SU-DHL-6 (cell line): ENCODE measurements around the gene PEX11A.

Experiments
- H2AFZ ChIP-seq: fragments of 200-600 bp; sonication (generic); 2 replicates; pipeline ENCODE4 v1.6.1; 2014; ENCODE audit warnings: low read depth, mild to moderate bottlenecking, moderate library complexity, mixed read lengths, antibody characterized with exemption, low read length; ENCODE audit not compliant: severe bottlenecking
- H3F3A ChIP-seq: fragments of 200-600 bp; shearing (Covaris generic); 2 replicates; pipeline ENCODE4 v1.6.0; 2016; ENCODE audit warnings: antibody characterized with exemption, mild to moderate bottlenecking; ENCODE audit not compliant: insufficient read depth
- H3K27ac ChIP-seq: fragments of 200-600 bp; sonication (generic); 2 replicates; pipeline ENCODE4 v1.5.1; 2016; ENCODE audit warnings: low read depth, mild to moderate bottlenecking, low read length, moderate library complexity, mixed read lengths
- H3K27me3 ChIP-seq: fragments of 200-600 bp; sonication (generic), shearing (Covaris generic); 2 replicates; pipeline ENCODE4 v1.6.0; 2014; ENCODE audit warnings: mild to moderate bottlenecking, low read length
- H3K36me3 ChIP-seq: fragments of 200-600 bp; sonication (generic); 2 replicates; pipeline ENCODE4 v1.6.1; 2014; ENCODE audit warnings: mild to moderate bottlenecking, low read length, mixed read lengths
- H3K4me2 ChIP-seq: fragments of 300-600, 200-600 bp; shearing (Covaris generic), sonication (generic); 2 replicates; pipeline ENCODE4 v1.6.0; 2014; ENCODE audit warnings: low read length, low read depth, mild to moderate bottlenecking; ENCODE audit not compliant: poor library complexity, severe bottlenecking
- H3K4me3 ChIP-seq: fragments of 200-600 bp; sonication (generic); 2 replicates; pipeline ENCODE4 v1.5.1; 2014; ENCODE audit warnings: antibody characterized with exemption, low read length, mild to moderate bottlenecking, mixed read lengths; ENCODE audit not compliant: insufficient read depth, poor library complexity, severe bottlenecking
- H3K79me2 ChIP-seq: fragments of 200-600 bp; sonication (generic); 2 replicates; pipeline ENCODE4 v1.6.1; 2014; ENCODE audit warnings: mild to moderate bottlenecking, low read length, moderate library complexity; ENCODE audit not compliant: insufficient read depth
- H3K9ac ChIP-seq: fragments of 200-600 bp; sonication (generic); 2 replicates; pipeline ENCODE4 v1.7.0; 2014; ENCODE audit warnings: mild to moderate bottlenecking, low read length
- H3K9me2 ChIP-seq: fragments of 200-600 bp; sonication (generic); replicated peaks from 2 replicates; pipeline ENCODE4 v1.6.1; 2014; ENCODE audit warnings: low read length; ENCODE audit not compliant: insufficient read depth
- H3K9me3 ChIP-seq: fragments of 200-600 bp; sonication (generic); 2 replicates; pipeline ENCODE4 v1.6.1; 2014; ENCODE audit warnings: low read length, mixed read lengths; ENCODE audit not compliant: insufficient read depth
- H4K20me1 ChIP-seq: fragments of 200-600 bp; sonication (generic); 2 replicates; pipeline ENCODE4 v1.6.1; 2014; ENCODE audit warnings: low read depth, mild to moderate bottlenecking, antibody characterized with exemption, low read length, moderate library complexity, mixed read lengths
- EZH2phosphoT487 ChIP-seq: fragments of 200-600 bp; sonication (generic), shearing (Covaris generic); conservative IDR thresholded peaks from 2 replicates; pipeline ENCODE4 v1.6.1; 2018; ENCODE audit warnings: mild to moderate bottlenecking, antibody characterized with exemption, low read length, moderate library complexity, mixed read lengths
- TF ChIP-seq, protein P1 (sequence below): fragments of 200-600 bp; sonication (generic); IDR thresholded peaks from one replicate; pipeline ENCODE4 v1.5.1; 2017; ENCODE audit warnings: antibody characterized with exemption, mild to moderate bottlenecking, low read length, moderate library complexity; ENCODE audit not compliant: insufficient read depth, poor library complexity, severe bottlenecking

PEX11A gene

GRCh38 chr15:89732451-89733172 is 42.1 kb upstream of the PEX11A start:
- TF ChIP-seq EZH2phosphoT487: no peak
- TF ChIP-seq, protein P1, sequence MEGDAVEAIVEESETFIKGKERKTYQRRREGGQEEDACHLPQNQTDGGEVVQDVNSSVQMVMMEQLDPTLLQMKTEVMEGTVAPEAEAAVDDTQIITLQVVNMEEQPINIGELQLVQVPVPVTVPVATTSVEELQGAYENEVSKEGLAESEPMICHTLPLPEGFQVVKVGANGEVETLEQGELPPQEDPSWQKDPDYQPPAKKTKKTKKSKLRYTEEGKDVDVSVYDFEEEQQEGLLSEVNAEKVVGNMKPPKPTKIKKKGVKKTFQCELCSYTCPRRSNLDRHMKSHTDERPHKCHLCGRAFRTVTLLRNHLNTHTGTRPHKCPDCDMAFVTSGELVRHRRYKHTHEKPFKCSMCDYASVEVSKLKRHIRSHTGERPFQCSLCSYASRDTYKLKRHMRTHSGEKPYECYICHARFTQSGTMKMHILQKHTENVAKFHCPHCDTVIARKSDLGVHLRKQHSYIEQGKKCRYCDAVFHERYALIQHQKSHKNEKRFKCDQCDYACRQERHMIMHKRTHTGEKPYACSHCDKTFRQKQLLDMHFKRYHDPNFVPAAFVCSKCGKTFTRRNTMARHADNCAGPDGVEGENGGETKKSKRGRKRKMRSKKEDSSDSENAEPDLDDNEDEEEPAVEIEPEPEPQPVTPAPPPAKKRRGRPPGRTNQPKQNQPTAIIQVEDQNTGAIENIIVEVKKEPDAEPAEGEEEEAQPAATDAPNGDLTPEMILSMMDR: no peak
- Histone ChIP-seq H3K4me3 (no peak overlapping the region), H2AFZ (no peak overlapping the region)

GRCh38 chr15:89731275-89731674 is 40.7 kb upstream of the PEX11A start:
- H3K27me3 ChIP-seq: no peaks in the 10 kb centered on the region
- H3K9me3 ChIP-seq: no peaks in the 10 kb centered on the region

More at GRCh38 chr15:89732451-89733172, 42.1 kb upstream of the PEX11A start:
- Histone ChIP-seq H3K9me3 (no peaks in the 10 kb centered on the region), H3K27me3 (no peaks in the 10 kb centered on the region), H3K27ac (no peak overlapping the region), H3K79me2 (no peaks in the 10 kb centered on the region), H4K20me1 (no peaks in the 10 kb centered on the region), H3F3A (no peaks in the 10 kb centered on the region), H3K9me2 (no peaks in the 10 kb centered on the region), H3K4me2 (no peak overlapping the region), H3K36me3 (no peaks in the 10 kb centered on the region), H3K9ac (no peak overlapping the region)

GRCh38 chr15:89728254-89728653 is 37.7 kb upstream of the PEX11A start:
- Histone ChIP-seq H3K4me3 (no peak overlapping the region), H3K9me2 (no peaks in the 10 kb centered on the region), H3K79me2 (no peaks in the 10 kb centered on the region), H3K27me3 (no peaks in the 10 kb centered on the region), H2AFZ (no peak overlapping the region), H3K36me3 (no peaks in the 10 kb centered on the region; the same call in 1 of the 2 replicates), H4K20me1 (no peaks in the 10 kb centered on the region), H3K9ac (no peak overlapping the region), H3K4me2 (no peak overlapping the region), H3K27ac (no peak overlapping the region), H3K9me3 (no peaks in the 10 kb centered on the region), H3F3A (no peaks in the 10 kb centered on the region)
- no peak for TF ChIP-seq EZH2phosphoT487
- TF ChIP-seq, protein P1: no peak

More at GRCh38 chr15:89731275-89731674, 40.7 kb upstream of the PEX11A start:
- Histone ChIP-seq H3K9ac (no peak overlapping the region), H3K79me2 (no peaks in the 10 kb centered on the region), H3K36me3 (no peaks in the 10 kb centered on the region), H3K4me2 (no peak overlapping the region), H4K20me1 (no peaks in the 10 kb centered on the region), H3K9me2 (no peaks in the 10 kb centered on the region), H3F3A (no peaks in the 10 kb centered on the region), H3K27ac (no peak overlapping the region), H2AFZ (no peak overlapping the region), H3K4me3 (no peak overlapping the region)
- no peak for TF ChIP-seq EZH2phosphoT487
- TF ChIP-seq, protein P1: no peak
